Neutrophil (primary cell): ENCODE results near the gene NDST4.

Source experiments
- H3K27ac ChIP-seq: fragments of 200-600 bp; sonication (generic); 2 replicates; pipeline ENCODE4 v1.5.1; 2016; ENCODE audit warnings: mild to moderate bottlenecking, moderate library complexity
- H3K27me3 ChIP-seq: fragments of 200-600 bp; sonication (generic); 2 replicates; pipeline ENCODE4 v1.6.0; 2016; ENCODE audit warnings: mild to moderate bottlenecking
- H3K36me3 ChIP-seq: fragments of 200-600 bp; sonication (generic); 2 replicates; pipeline ENCODE4 v1.5.1; 2017
- H3K4me1 ChIP-seq, 2 experiments: fragments of 200-600 bp in 1 of 2; sonication (generic) in 1 of 2; 1 replicate in 1 of 2; 2 replicates in 1 of 2; pipeline versions ENCODE4 v1.5.1 to v1.6.1; 2013 to 2016; ENCODE audit warnings: low read depth in 1 of 2, low read length in 1 of 2, mild to moderate bottlenecking in 1 of 2, moderate library complexity in 1 of 2; ENCODE audit not compliant: control insufficient read depth in 1 of 2, insufficient read depth in 1 of 2
- H3K4me3 ChIP-seq, 2 experiments: fragments of 200-600 bp in 1 of 2; sonication (generic) in 1 of 2; 1 replicate in 1 of 2; 2 replicates in 1 of 2; pipeline ENCODE4 v1.5.1; 2013 to 2016; ENCODE audit warnings: low read depth in 1 of 2, low read length in 1 of 2, mild to moderate bottlenecking in 1 of 2, moderate library complexity in 1 of 2
- H3K9me3 ChIP-seq: fragments of 200-600 bp; sonication (generic); 2 replicates; pipeline ENCODE4 v1.5.1; 2016
- TF ChIP-seq, protein P1 (sequence below): fragments of 200-600 bp; sonication (generic); IDR thresholded peaks from 2 replicates; pipeline ENCODE4 v1.5.1; 2016; ENCODE audit warnings: antibody characterized with exemption

Gene NDST4

DNA sequence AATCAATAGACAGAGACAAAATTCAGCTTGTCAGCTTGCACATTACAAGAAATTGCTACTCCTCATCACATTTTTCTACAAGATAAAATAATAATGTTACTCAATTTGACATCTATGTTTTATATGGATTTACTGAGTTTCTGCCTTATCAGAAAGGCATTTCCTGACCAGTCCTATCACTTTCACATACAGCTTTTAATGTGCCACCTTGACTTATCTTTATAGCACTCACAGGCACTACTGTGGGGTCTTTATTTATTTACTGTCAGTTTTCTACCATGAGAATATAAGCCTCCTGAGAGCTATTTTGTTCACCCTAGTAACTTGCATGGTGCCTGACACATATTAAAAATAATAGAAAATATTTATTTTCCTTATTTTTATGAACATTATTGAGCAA is 6.0 kb downstream of the NDST4 start:
- Histone ChIP-seq H3K4me1 (no peaks in the 10 kb centered on the region), H3K36me3 (no peaks in the 10 kb centered on the region), H3K27me3 (no peaks in the 10 kb centered on the region), H3K9me3 (no peaks in the 10 kb centered on the region), H3K27ac (no peak overlapping the region), H3K4me3 (no peak overlapping the region)
- TF ChIP-seq, protein P1, sequence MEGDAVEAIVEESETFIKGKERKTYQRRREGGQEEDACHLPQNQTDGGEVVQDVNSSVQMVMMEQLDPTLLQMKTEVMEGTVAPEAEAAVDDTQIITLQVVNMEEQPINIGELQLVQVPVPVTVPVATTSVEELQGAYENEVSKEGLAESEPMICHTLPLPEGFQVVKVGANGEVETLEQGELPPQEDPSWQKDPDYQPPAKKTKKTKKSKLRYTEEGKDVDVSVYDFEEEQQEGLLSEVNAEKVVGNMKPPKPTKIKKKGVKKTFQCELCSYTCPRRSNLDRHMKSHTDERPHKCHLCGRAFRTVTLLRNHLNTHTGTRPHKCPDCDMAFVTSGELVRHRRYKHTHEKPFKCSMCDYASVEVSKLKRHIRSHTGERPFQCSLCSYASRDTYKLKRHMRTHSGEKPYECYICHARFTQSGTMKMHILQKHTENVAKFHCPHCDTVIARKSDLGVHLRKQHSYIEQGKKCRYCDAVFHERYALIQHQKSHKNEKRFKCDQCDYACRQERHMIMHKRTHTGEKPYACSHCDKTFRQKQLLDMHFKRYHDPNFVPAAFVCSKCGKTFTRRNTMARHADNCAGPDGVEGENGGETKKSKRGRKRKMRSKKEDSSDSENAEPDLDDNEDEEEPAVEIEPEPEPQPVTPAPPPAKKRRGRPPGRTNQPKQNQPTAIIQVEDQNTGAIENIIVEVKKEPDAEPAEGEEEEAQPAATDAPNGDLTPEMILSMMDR, result no peak

DNA sequence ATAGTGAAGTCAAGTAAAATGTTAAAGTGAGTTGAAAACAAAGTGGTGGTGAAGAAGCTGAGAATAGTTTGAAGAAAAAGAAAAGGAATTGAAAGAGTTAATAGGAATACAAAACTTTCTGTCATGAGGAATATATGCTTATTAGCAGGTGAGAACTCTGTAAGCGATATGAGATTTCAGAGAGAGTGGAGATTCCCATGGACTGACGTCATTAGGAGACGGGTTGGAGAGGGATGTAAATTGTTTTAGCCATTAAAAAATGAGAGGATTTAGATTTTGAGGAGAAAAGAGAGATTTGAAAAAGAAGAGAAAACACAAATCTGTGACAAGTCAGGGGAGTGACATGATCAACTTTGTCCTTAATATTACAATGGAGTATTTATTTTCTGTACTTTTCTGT is 11.7 kb downstream of the NDST4 start:
- Histone ChIP-seq H3K36me3 (no peaks in the 10 kb centered on the region), H3K27me3 (no peaks in the 10 kb centered on the region), H3K4me1 (no peaks in the 10 kb centered on the region), H3K9me3 (no peaks in the 10 kb centered on the region), H3K27ac (no peak overlapping the region), H3K4me3 (no peak overlapping the region)
- TF ChIP-seq, protein P1, result no peak

DNA sequence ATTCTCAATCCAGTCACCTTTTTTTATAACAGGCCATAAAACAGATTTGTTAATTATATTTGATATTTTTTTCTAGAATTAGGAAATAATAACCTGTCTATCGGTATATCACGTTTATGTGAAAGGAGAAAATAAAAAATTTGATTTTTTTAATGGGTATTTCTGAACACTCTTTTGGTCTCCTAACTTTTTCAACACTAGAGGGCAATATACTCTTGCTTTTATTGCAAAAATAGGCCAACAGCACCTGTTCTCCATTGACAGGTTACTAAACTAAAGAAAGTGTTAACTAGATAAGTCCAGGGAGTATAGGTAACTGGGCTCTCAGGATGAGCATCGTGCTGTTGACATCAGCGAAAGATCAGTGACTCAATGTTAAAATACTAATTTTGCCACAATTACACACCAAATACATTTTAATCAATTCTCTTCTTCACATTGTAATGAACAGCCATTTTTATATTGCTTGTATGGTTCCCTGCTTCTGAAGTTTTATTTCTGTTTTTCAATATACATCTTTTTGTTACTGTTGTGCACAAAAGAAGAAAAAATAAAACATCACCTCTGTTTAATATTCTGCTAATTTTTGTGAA is 22.8 kb downstream of the NDST4 start:
- Histone ChIP-seq H3K27me3 (no peaks in the 10 kb centered on the region), H3K27ac (no peak overlapping the region), H3K9me3 (no peaks in the 10 kb centered on the region), H3K36me3 (no peaks in the 10 kb centered on the region), H3K4me3 (no peak overlapping the region), H3K4me1 (no peaks in the 10 kb centered on the region)
- TF ChIP-seq, protein P1, result no peak

DNA sequence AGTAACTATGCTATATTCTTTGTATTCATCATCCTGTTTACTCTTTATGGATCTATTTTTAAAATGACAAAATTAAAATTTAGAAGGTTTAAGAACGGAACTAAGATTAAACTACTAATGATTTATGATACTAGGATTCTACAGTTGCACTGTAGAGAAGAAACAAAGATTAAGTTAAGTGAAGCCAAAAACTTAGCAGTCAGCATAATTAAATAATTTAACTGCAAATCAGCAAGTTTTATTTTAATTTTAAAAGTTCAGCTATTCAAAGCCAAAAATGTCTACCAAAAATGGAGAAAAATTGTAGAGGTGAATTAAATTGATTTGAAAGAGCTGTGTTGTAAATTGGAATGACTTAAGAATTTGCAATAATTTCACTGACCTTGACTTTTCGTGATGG is 30.8 kb downstream of the NDST4 start:
- Histone ChIP-seq H3K4me1 (no peaks in the 10 kb centered on the region), H3K27ac (no peak overlapping the region), H3K36me3 (no peaks in the 10 kb centered on the region), H3K4me3 (no peak overlapping the region), H3K9me3 (no peaks in the 10 kb centered on the region), H3K27me3 (no peaks in the 10 kb centered on the region)
- TF ChIP-seq, protein P1, result no peak

- no peaks in the 10 kb centered on the region for H3K9me3 ChIP-seq
- H3K4me3 ChIP-seq, result no peak overlapping the region
- TF ChIP-seq, protein P1, result no peak
- no peaks in the 10 kb centered on the region for H3K36me3 ChIP-seq
- no peak overlapping the region for H3K27ac ChIP-seq
- H3K27me3 ChIP-seq, result no peaks in the 10 kb centered on the region
- no peaks in the 10 kb centered on the region for H3K4me1 ChIP-seq
Measured at GRCh38 chr4:115076691-115077090, 36.7 kb downstream of the NDST4 start.

DNA sequence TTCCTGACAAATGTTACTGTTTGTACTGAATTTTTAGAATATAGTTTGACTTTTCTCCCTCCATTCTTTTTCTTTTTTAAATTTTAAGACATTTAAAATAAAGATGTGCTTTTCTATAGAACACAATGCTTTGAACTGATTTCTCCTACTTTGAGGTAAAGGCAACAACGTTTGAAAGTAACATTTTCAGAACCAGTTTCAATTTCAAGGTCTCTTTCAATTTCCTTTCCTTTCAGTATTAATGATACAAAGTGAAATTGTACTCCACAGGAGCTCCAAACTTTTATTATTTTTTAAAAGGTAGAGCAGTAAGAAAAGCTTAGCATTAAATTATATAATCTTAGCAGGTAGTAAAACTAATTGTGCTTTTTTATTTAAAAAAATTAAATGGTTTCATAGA is 54.9 kb downstream of the NDST4 start:
- TF ChIP-seq, protein P1, result no peak
- H3K27me3 ChIP-seq, result no peaks in the 10 kb centered on the region
- no peaks in the 10 kb centered on the region for H3K4me1 ChIP-seq
- H3K27ac ChIP-seq, result no peak overlapping the region
- H3K9me3 ChIP-seq, result no peaks in the 10 kb centered on the region
- no peaks in the 10 kb centered on the region for H3K36me3 ChIP-seq
- no peak overlapping the region for H3K4me3 ChIP-seq
